HepG2 (cell line): Measurements from ENCODE around the gene PLSCR1. TPM values are rescaled to one million over a fixed set of nuclear protein-coding genes. Genes with fewer than 3 reads are reported as not detected.

Source experiments
- ARNT ChIP-seq: fragments of 450-650 bp; IDR thresholded peaks from 2 replicates; pipeline ENCODE4 v1.6.1; 2017
- CHD4 ChIP-seq: fragments of 200-600 bp; sonication (generic); IDR thresholded peaks from 2 replicates; pipeline ENCODE4 v1.7.0; 2017; ENCODE audit warnings: mild to moderate bottlenecking, low read length, borderline replicate concordance
- FOXP1 ChIP-seq, 2 experiments: fragments of 450-650 bp in 1 of 2; IDR thresholded peaks; 2 replicates each; pipeline ENCODE4 v1.6.1; 2017 to 2018; ENCODE audit warnings: antibody characterized with exemption in 1 of 2
- GPBP1L1 ChIP-seq: sonication (generic); formaldehyde crosslinking; IDR thresholded peaks from 2 replicates; pipeline ENCODE4 v1.5.0; 2020; ENCODE audit warnings: mild to moderate bottlenecking, missing genetic modification reagents
- MAFK ChIP-seq, 2 experiments: IDR thresholded peaks in 1 of 2; conservative IDR thresholded peaks in 1 of 2; 2 replicates each; pipeline ENCODE4 v1.6.1; 2011; ENCODE audit warnings: improper control_type of control experiment in 2 of 2, low read length in 2 of 2
- MBNL3 ChIP-seq: fragments of 250-450 bp; sonication (Bioruptor Pico); conservative IDR thresholded peaks from 2 replicates; pipeline ENCODE4 v1.8.0; 2022; ENCODE audit warnings: mild to moderate bottlenecking, inconsistent platforms
- MYC ChIP-seq: sonication (generic); formaldehyde crosslinking; IDR thresholded peaks from 2 replicates; pipeline ENCODE4 v1.9.0; 2021; ENCODE audit warnings: missing genetic modification reagents, borderline replicate concordance
- RNF219 ChIP-seq: sonication (generic); formaldehyde crosslinking; IDR thresholded peaks from 2 replicates; pipeline ENCODE4 v1.5.0; 2020; ENCODE audit warnings: mild to moderate bottlenecking, missing genetic modification reagents
- TP53 ChIP-seq: sonication (generic); formaldehyde crosslinking; conservative IDR thresholded peaks from 2 replicates; pipeline ENCODE4 v1.4.0; 2020; ENCODE audit warnings: missing genetic modification reagents
- ZFP37 ChIP-seq: sonication (generic); formaldehyde crosslinking; IDR thresholded peaks from 2 replicates; pipeline ENCODE4 v1.4.0; 2020; ENCODE audit warnings: missing genetic modification reagents, borderline replicate concordance
- ZNF230 ChIP-seq: sonication (generic); formaldehyde crosslinking; IDR thresholded peaks from 2 replicates; pipeline ENCODE4 v1.4.0; 2020; ENCODE audit warnings: mild to moderate bottlenecking, missing genetic modification reagents
- ZNF232 ChIP-seq: sonication (generic); formaldehyde crosslinking; IDR thresholded peaks from 2 replicates; pipeline ENCODE4 v1.4.0; 2020; ENCODE audit warnings: missing genetic modification reagents, borderline replicate concordance
- ZNF296 ChIP-seq: sonication (generic); formaldehyde crosslinking; conservative IDR thresholded peaks from 2 replicates; pipeline ENCODE4 v1.5.0; 2020; ENCODE audit warnings: mild to moderate bottlenecking, missing genetic modification reagents
- ZNF530 ChIP-seq: sonication (generic); formaldehyde crosslinking; IDR thresholded peaks from 2 replicates; pipeline ENCODE4 v1.5.0; 2020; ENCODE audit warnings: low read depth, mild to moderate bottlenecking, missing genetic modification reagents
- ZNF574 ChIP-seq: sonication (generic); formaldehyde crosslinking; IDR thresholded peaks from 2 replicates; pipeline ENCODE4 v1.4.0; 2020; ENCODE audit warnings: missing genetic modification reagents
- ZNF646 ChIP-seq: sonication (generic); formaldehyde crosslinking; IDR thresholded peaks from 2 replicates; pipeline ENCODE4 v1.9.0; 2021; ENCODE audit warnings: mild to moderate bottlenecking, missing genetic modification reagents
- polyA plus RNA-seq, 8 experiments: library from polyadenylated mRNA; depleted of rRNA in 3 of 8; stranded (reverse) in 7 of 8; unstranded in 1 of 8; fragments of >200 nt; fragmentation: Illumina TruSeq in 4 of 8; extraction: Trizol in 4 of 8; gene quantifications; 2 replicates each; pipeline versions ENCODE4 v1.2.1 to v1.2.3, GENCODE V29; 2011 to 2016; ENCODE audit warnings: low read depth in 4 of 8, missing spikeins in 1 of 8, mixed read lengths in 1 of 8; ENCODE audit not compliant: insufficient read depth in 1 of 8
- total RNA-seq, 5 experiments: library from RNA; depleted of rRNA; stranded (reverse); fragments of >200 nt; fragmentation: Illumina TruSeq; extraction: Trizol; gene quantifications; 2 replicates each; pipeline ENCODE4 v1.2.3, GENCODE V29; 2016; ENCODE audit warnings: low read depth in 1 of 5

Gene PLSCR1
- total and polyA plus RNA-seq, 2 of the 13 experiments (the other 11 are each of a cell fraction or from before 2014, with no cell fraction given): 33.8 to 34.1 TPM

GRCh38 chr3:146544002-146544928 lies at the start of gene PLSCR1 (continued):
- TF ChIP-seq ZNF296 (CRISPR knock-in tag) (no peak), ZFP37 (CRISPR knock-in tag) (no peak), ZNF232 (CRISPR knock-in tag) (no peak), RNF219 (CRISPR knock-in tag) (no peak), GPBP1L1 (no peak), MBNL3 (CRISPR knock-in tag) (no peak), ZNF230 (CRISPR knock-in tag) (no peak), MAFK (conservative IDR thresholded peaks at IDR 0.05 in 1 of 2, IDR thresholded peaks at IDR 0.05 in 1 of 2; ENCODE audit: low read length in 2 of 2) (no peak), ZNF574 (CRISPR knock-in tag) (peak; percentile 74), ARNT (no peak), TP53 (no peak), FOXP1 (IDR thresholded peaks at IDR 0.05) (no peak), FOXP1 (CRISPR knock-in tag; IDR thresholded peaks at IDR 0.05) (no peak), CHD4 (no peak), ZNF530 (no peak), MYC (no peak), ZNF646 (CRISPR knock-in tag) (no peak)
